NOMO-1 treated with dmso at 0.1 percent for 144 hours (cell line): ENCODE data around the gene PDE10A.

Experiments
- DNase-seq: peaks from one replicate; lab custom pipeline; 2025; ENCODE audit not compliant: unreplicated experiment; lab: John Stamatoyannopoulos, UW

Gene PDE10A

DNA sequence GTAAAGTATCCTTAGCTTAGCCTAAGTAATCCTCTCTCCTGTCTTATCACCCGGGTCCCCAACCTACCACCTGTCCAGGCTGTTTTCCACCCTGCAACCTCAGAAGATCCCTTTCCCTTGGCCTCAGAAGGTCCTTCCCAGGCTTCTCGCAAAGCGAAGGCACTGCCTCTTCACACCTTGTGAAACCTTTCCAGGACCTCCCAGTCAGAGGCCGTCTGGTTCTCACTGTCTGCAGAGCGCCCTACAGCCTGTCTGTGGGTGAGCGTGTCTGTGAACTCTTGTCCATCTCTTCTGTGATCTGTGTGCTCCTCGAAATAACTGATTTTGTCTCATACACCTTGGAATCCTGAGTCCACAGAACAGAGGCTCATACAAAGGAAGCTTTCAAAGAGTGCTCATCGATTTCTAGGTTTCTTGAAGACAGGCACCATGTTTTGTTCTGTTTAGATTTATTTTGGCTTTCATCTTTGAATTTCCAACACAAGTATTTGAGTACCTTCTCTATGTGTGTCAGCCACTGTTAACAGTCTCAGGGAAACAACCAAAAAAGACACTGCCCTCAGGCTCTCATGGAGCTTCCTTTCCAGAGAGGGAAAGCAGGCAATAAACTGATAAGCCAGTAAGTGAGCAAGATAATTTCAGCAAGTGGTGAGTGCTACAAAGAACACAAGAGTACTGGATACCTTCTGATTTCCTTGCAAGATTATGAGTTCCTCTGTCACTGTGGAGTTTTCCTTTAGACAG lies 6.3 kb downstream of the PDE10A start:
- DNase-seq, result no peak

DNA sequence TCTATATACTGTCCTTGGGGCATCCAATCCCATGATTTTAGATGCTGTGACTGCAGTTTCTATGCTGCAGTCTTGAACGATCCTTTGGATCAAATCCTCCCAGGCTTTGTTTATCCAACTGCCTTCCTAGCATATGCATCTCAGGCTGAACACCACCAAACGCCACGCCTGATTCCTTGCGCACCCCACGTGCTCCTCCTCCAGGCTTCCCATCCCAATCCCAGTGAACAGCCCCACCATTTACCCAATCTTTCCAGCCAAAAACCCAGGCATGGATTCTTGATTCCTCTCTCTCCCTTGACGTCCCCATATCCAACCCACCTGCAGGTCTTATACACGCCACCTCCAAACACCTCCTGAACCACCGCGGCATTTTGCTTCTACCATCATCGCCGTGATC lies 7.8 kb downstream of the PDE10A start:
- no peak for DNase-seq

DNA sequence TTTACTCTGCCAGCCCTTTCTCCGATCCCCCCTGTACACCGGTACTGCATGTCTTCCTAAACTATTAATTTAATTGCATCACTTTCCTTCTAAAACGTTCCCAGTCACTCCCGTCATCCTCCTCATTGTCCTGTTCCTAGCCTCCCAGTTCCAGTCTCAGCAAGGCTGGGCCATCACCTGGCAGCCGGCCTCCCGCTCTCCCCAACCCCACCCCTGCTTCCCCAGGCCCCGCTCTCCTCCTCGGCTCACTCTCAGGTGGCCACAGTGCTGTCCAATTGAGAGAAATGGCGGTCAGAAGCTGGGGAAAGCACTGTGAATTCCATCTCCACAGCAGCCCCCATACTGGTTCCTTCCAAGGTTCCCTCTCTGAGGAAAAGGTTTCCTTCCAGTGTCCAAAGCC lies 8.9 kb downstream of the PDE10A start:
- no peak for DNase-seq

DNA sequence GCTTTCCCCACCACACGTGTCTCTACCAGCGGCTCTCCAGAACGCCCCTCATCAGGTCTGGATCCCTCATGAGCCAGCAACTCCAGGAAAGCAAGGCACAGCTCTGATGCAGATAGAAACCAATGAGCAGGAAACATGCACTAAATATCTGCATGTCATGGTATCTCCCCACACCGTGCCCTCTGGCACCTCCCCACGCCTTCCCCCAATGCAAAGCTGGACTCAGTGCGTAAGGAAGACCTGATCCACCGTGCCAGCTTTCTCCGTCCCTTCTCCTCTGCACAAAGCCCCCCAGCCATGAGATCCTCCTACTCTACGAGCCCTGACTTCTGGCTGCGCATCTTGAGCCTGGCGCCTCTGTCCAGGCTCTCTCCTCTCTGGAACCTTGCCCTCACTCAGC lies 9.4 kb downstream of the PDE10A start:
- DNase-seq, result no peak

DNA sequence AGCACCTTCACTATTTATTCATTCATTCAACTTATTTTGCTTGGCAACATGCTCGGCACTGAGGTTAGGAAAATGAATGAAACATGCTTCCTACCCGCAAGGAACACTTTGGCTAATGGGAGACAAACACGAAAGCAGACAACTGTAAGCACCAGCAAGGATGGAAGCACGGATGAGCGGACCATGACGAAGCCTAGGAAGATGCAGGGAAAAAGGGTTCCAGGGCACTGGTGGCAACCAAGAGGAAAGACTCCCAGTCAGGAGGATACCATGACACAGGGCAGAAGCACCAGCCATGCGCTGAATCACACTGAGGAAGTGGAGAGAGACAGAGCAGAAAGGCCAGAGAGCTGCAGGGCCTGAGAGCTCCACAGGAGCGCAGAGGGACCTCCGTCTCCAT lies 9.8 kb downstream of the PDE10A start:
- DNase-seq, result no peak

DNA sequence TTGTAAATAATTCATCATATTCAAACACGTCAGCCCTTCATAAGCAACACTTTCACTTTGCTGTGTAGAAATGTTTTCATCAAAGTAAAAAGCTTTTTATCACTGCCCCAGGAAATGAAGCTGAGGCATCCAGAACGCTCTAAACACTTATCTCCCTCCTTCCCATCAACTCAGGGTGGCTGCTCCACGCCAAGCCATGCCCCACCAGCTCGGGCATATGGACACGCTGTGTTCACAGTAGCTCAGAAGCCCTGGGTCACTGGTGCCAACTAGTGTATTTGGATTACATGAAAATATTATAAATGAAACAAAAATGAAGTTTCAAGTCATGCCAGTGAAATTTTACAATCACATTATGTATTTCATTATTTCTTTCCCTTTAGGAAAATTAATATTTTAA lies 10.3 kb downstream of the PDE10A start:
- no peak for DNase-seq

DNA sequence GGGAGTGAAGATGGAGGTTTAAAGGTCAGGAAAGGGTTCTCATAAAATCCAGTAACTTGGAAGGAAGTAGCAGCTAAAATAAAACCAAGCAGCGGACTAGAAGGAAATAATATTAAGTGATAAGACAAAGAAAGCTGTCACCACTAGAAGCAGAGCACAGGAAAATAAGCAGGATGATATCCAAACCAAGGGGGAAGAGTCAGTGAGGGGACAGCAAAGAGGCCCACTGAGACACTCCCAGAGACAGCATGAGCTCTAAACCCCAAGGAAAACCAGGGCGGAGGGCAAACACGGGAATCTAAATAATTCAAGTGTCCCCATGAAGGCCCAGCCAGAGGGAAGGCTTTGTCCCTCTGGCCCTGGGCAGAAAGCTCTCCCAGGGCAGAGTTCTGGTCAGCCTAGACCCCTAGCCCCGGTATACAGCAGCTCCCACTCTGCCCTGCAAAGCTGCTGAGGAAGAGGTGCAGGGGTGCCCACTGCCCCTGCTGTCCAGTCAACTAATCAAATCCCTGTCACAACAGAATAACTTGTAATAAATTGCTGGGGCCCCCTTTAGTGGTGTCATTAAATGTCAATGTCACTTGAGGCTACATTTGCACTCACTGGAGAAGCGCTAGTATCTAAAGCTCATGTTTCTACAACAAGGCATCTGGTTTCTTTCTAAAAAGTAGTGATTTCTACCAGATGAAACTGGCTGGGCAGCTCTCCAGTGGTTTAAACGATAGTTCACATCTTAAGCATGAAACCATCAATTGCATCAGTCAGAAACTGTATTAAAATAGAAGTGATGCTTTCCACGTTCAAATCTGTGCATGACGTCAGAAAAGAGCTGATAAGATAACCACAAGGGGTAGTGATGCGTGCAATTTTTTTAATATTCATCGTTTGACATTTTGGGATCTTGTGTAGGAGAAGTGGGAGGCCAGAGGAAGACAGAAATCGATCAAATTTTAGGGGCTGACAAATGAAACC lies 13.6 kb downstream of the PDE10A start:
- DNase-seq, result no peak

DNA sequence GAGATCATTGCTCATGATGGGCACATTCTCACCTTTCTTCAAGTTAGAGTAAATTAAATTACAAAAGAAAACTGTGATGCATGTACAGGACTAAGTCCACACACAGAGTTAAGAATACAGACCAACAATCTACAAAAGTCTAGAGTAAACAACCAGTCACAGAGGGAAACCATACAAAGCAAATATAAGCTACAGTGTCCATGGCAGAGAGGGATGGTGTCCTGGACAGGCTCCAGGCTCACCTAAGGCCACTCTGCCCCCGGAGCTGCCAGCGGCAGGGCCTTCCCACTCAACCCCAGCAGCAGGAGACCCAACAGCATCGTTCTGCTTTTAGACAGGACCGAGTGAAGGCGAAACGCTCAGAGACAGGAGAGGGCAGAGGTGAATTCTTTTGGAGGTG lies 16.0 kb downstream of the PDE10A start:
- no peak for DNase-seq

DNA sequence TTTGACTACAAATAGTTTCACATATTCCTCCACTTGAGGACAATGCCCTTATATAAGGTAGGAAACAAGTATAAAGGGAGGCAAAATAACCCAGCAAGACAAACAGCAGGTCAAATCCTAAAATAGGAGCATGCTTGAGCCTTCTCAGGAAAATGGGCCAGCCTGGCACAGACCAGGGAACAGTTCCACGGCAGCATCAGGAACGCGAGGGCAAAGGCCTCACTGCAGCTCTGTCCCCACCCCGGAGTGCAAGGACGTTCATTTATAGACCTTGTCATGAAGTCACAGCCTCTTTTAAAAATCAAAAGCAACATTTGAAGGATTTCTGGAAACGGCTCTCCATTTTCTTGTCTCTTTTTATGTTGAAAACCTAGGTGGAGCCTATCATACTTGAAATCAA lies 17.1 kb downstream of the PDE10A start:
- DNase-seq, result no peak

DNA sequence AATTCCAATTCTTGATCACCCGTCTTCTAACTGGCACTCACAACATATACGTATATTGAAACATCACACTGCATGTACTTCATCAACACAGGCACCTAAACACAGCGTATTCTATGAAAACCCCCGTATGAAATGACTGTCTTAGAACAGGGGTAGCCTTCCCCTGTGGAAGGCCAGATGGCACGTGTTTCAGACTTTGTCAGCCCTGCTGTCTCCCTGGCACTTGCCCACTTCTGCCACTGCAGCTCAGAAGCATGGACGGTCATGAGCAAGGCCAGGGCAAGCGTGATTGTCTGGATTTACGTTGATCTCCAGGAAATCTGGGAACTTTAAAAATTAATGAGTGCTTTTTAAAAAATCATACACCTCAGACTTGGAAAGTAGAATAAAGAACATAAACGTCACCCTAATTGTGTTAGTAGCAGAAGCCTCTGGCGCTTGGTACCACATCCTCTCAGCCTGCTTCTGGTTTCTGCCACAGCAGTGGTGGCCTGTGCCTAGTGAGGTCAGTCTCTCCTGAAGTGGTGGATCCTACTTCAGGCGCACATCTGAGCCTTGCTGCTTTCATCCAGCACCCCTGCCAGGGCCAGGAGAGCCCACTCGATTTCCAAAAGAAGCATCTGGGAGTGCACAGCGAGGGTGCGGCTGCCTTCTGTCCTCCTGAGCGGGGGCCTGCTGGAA lies 18.3 kb downstream of the PDE10A start:
- no peak for DNase-seq

DNA sequence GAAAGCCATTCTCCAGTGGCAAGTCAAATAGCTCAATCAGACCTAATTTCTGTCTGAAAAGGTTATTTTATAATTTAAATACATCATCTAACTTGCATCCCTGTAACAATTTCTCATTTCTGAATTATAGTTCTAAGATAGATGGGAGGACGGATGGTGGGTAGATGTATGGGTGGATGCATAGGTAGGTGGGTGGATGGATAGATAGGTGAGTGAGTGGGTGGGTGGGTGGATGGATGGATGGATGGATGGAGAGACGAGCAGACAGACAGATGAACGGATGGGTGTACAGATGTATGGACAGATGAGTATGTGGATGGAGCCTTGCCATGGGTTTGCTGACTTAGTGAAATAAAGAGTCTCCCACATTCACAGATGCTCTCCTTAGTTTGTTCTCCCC lies 20.0 kb downstream of the PDE10A start:
- no peak for DNase-seq

DNA sequence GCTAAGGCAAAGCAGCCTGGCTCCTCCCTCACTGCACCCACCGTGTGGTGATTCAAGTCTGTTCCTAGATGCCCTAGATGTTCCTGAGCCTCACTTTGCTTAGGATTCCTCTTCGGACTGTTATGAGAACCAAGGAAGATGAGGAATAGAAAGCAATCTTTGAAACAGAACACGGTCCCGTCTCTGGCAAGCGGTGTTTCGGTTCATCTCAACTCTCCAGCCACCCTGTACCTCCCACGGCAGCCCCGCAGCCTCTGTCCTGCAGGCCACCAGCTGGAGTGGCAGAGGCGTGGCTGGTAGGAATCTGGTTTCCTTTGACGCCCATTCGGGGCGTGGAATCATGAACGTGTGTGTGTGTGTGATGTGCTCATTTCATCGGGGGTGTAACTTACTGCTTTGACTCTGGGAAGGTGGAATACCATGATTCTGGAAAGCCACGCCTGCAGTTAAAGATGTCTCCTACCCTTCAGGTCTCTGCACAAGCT lies 21.3 kb downstream of the PDE10A start:
- DNase-seq, result no peak

DNA sequence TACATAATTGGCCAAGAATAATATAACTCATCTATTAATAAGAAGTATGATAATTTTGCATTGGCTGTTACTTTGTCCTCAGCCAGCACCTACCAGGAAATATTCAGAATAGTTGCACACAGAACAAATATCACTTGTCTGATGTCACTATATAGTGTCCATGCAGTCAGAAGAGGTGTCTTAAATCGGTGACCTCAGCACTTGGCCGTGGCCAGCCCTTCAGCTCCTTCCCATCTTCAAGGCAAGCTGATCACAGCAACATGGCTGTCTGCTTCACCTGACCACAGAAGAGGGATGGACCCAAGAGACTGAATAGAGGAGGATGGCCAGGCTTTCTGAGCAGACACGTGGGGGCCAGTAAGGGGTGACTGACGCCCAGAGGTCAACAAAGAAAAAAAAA lies 22.2 kb downstream of the PDE10A start:
- DNase-seq, result no peak

DNA sequence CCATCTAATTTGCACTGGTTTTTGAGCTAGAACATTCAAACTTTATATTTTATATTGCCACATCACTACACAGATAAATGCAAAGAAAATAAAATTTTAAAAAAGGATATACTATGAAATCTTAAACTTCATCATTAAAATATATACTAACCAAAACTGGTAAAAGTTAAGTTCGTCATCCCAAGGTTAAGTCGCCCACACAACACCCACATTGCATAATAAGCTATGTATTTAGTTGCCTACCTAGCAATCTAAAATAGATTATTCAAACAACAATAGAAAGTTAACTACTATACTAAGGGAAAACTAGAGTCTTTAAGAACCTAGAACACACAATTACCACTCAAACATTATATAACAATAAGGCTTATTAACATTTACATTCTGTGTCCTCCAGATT lies 24.5 kb downstream of the PDE10A start:
- DNase-seq, result no peak

DNA sequence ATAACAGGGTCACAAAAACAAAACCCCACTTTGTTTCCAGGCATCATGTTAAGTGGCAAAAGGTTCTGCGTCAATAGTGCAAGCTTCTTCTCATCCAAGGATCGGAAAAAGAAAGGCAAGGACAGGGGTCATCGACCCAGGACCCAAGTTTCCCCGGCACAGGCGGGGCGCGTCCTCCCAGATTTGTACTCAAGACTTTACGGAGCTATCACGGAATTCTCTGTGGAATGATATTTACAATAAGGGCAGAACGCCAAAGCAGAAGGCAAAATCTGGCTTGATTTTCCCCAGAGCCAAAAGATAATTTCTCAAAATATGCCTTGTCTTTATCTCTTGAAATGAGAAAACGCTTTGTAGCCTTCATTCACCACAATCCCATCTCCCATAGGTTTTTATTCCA lies 25.5 kb downstream of the PDE10A start:
- no peak for DNase-seq

DNA sequence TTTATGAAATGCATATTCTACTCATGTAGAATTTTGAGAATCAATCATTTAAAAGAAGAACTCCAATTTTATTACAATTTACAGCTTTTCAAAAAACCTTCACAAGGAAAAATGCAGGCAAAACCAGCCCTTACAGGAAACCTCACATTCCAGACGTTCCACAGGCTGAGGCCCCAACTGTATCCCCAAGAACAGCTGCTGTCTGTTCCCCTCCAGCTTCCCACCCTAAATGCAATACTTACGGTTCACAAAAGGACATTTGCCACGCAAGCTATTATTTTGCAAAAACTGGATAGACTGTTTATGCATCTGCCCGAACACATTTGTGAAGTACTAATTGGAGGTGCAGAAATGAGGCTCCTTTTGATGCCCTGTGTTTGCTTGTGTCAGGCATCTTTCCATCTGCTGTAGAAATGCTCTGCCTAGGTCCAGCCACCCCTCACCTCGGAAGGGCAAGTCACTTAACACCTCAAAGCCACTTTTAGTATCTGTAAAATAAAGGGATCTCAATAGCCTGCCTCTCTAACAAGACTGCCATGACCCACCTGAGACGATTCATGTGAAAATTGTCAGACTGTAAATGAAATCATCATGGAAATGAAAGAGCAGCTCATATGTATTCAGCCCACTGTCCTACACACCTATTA lies 26.5 kb downstream of the PDE10A start:
- no peak for DNase-seq

DNA sequence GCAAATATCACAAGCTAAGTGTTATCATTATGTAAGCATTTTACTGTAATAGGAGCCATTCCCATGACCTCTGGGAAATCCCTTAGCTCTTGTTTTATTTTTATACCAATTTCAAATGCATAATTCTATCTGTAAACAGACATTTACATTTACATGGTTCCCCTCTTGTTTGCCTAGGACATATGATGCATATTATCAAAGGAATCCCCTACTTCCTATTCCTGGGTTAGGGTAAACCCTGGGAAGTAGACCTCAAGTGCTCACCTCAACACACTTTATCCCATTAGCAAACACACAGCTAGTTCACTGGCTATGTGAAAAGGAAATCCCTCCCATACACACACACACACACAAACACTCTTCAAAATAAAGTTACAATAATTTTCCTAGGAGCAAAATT lies 27.1 kb downstream of the PDE10A start:
- no peak for DNase-seq

DNA sequence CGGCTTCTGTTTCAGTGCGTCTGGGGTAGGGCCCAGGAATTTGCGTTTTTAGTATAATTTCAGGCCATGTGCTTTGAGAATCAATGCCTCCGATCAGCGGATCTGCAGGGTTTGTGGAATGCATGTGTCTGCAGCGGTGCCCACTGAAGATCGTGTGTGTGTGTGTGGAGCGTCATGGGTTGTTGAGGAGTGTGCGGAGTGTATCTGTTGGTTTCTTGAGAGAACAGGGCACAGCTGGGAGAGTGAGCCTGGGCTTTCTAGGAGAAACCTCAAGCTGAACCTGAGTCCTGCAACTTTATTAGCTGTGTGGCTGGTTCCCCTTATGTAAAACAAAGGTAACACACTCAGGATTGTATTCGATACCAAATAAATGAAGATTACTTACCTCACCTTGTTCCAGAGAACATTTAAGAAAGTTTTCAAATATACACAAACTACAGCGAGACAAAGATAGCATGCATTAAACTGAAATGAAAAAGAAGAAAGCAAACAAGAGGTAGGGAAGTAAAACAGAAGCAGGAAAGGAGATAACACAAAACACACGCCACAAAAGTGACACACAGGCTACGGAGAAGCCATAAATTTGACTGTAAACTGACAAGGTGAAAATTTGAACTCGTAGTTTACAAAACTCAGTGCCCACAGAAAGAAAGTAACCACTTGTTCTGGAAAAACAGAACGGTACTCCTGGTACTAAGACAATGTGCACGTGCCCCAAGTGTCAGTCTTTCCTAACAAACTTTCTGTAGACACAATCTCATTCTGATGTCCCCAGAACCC lies 28.8 kb downstream of the PDE10A start:
- no peak for DNase-seq

DNA sequence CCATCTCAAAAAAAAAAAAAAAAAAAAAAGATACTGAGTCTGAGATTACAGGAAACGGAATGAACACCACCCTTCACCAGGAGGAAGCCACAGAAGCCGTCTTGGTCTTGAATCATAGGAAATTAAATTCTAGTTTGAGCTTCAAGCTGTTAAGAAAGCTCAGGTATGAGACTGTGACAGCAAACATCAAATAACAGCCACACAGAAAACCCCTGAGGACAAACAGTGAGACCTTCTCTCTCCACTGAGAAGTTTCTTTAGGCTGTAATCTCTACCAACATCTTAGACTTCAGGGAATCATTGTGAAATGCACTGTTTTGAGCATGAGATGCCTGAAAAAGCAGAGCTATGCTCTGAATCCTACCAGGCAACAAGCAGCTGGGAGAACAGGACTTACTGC lies 30.8 kb downstream of the PDE10A start:
- no peak for DNase-seq

DNA sequence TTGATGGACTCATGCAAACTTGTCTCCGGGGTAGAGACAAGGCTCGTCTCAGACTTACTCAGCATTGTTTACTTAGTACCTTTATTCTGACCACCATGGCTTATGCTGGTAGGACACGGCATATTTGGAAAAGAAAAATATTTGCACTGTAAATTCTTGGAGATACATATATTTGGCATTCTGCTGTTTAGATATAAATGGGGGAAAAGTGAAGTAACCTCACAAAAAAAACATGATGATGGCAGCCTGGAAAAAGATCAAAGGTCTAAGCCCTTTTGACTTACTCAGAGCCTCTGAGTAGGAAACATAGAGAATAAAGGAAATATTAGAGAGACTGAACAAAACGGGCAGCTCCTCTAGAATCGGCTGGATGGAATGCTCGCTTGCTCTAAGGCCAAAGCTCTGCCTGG lies 32.5 kb downstream of the PDE10A start:
- no peak for DNase-seq
